ENCODE data around the gene SELENOK.
A peak's percentile ranks its signal among the peaks of the same experiment; 100 is the strongest.

The SELENOK gene

GRCh38 chr3:53881691-53882593, 9.7 kb downstream of the SELENOK start, which contains the start of gene ACTR8:
Gene ACTR8 (minus strand): TSS chr3:53882152. CDS start chr3:53882101, 51 bp downstream.
- peak; percentile 79 for DNase-seq

- DNase-seq: no peak
Measured at GRCh38 chr3:53880396-53881345, 11.0 kb downstream of the SELENOK start.

DNA sequence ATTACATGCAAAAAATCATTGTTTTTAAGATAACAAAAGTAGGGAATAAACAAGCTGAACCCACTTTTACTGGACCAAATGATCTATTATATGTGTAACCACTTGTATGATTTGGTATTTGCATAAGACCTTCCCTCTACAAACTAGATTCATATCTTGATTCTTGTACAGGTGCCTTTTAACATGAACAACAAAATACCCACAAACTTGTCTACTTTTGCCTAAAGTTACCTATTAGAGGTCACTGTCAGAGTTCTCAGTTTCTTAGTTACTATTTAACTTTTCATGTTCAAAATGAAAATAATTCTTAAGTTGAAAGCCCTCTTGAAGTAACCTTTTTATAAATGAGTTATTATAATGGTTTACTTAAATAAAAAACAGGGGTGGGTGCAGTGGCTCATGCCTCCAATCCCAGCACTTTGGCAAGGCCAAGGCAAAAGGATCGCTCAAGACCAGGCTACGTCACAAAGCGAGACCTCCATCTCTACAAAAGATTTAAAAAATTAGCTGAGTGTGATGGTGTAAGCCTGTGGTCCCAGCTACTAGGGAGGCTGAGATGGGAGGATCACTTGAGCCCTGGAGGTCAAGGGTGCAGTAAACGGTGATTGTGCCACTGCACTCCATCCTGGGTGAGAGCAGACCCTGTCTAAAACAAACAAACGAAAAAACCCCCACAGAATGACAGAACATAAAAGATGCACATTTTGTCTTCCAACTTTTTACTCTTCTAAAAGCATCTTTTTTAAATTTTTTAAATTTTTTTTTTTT, 25.7 kb downstream of the SELENOK start:
- DNase-seq: no peak

DNA sequence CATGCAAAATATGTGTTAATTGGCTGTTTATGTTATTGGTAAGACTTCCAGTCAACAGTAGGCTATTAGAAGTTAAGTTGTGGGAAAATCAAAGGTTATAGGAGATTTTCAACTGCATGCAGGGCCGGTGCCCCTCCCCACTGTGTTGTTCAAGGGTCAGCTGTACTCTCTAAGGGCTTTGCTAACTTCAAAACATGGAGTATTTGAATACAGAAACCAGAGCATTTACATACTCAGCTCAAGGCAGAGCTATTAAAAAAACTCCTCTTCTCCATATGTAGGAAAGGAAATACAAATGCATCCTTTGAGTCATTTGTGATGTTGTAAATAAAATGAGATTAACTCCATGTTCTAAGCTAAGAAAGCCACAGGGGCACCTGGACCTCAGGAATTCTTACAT, 28.5 kb downstream of the SELENOK start:
- DNase-seq: no peak

DNA sequence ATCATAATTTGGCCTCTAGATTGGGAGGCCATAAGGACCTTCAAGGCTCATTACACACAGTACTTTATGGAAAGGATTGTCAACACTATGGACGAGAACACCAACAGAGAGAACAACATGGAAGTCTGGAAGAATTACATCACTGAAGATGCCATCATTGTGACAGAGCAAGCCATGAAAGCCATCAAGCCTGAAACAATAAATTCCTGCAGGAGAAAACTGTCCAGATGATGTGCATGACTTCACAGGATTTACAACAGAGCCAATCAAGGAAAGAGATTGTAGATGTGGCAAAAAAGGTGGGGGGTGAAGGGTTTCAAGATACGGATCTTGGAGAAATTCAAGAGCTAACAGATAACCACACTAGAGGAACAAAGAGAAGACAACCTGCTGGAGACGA, 29.4 kb downstream of the SELENOK start:
- DNase-seq: no peak

- no peak for DNase-seq
Measured at GRCh38 chr3:53860196-53860595, 31.5 kb downstream of the SELENOK start.

DNA sequence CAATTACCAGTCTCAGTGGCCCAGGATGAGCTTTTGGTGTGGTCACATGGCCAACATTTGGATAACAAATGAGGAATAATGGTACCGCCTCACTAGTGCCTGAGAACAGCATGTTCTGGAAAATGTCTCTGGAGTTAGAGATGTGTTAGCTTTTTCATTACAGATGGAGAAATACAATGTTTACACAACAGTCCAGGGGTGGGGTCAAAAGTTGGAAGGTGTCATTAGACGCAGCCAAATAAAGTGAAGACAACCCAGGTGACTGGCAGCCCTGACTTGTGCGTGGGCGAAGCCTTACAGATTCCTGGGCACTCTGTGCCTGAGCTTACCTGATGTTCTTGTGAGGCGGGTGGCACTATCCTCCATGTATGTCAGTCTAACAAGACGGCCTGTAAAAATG, 32.5 kb downstream of the SELENOK start:
- no peak for DNase-seq

DNA sequence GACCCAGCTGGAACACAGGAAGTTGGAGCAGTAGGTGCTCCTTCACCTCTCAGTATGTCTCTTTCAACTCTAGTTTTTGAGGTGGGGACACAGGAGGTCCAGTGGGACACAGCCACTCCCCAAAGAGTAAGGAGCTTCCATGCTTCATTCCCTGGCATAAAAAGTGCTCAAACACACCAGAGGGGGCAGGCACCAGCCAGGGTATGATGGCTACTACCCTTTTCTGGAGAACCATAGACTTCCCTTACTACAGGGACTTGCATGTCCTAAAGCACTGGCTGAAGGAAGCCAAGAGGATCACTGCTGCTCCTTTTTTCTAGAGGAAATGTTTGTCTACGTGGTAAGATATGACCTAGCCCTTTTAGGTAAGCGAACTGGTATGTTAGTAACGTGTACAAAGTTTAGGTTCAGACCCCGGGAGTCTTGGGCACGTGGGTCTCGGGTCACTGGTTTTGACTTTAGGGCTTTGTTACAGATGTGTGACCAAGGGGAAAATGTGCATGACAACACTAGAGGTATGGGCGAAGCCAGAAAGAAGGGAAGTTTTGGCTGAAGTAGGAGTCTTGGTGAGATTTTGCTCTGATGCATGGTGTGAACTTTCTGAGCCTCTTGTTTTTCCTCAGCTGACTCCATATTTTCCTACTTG, 33.4 kb downstream of the SELENOK start:
- DNase-seq: no peak

DNA sequence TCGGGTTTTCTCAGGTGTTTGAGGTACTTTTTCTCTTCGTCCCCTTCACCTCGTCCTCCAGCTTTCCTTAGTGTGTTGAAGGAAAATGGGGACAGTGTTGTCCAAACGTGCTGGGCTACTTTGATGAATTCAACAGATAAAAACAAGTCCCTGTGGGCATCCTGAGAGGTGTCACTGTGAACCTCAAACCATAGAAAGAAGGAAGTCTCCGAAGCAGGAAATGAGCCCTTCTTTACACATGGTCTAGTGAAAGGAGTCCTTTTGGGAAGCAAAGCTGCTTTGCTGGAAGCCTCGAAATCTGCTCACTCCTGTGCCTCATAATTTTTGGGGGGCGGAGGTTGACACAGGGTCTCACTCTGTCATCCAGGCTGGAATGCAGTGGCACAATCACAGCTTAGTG, 34.7 kb downstream of the SELENOK start:
- DNase-seq: no peak

DNA sequence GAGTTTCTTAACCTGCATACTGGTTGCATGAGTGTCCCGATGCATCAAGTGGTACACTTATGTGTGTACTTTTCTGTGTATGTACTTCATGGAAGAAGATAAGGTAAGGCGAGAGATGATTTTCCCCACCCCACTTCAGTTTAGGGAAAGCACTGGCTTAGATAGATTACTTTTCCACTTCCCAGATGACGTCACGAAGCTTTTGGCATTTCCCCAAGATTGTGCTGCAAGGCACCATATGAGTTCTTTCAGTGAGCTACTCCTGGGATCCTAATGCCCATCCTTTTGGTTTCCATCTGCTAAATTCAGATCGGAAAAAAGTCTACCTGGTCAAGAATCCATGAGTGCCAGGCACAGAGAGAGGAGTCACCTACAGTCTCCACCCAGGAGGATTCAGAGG, 40.8 kb downstream of the SELENOK start:
- DNase-seq: peak; percentile 36

DNA sequence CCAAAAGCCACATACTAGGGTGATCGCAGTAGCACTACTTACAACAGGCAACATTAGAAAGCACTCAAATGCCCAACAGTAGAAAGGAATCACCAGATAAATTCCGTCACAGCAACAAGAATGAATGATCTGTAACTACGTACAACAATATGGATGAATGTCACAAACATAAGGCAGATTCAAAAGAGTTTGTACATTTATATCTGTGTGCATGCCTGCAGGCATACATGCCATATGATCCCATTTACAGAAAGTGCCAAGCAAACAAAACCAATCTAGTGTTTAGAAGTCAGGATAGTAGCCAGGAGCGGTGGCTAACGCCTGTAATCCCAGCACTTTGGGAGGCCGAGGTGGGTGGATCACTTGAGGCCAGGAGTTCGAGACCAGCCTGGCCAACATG, 41.7 kb downstream of the SELENOK start:
- no peak for DNase-seq

- DNase-seq: no peak
Measured at GRCh38 chr3:53846851-53847155, 44.9 kb downstream of the SELENOK start.

DNA sequence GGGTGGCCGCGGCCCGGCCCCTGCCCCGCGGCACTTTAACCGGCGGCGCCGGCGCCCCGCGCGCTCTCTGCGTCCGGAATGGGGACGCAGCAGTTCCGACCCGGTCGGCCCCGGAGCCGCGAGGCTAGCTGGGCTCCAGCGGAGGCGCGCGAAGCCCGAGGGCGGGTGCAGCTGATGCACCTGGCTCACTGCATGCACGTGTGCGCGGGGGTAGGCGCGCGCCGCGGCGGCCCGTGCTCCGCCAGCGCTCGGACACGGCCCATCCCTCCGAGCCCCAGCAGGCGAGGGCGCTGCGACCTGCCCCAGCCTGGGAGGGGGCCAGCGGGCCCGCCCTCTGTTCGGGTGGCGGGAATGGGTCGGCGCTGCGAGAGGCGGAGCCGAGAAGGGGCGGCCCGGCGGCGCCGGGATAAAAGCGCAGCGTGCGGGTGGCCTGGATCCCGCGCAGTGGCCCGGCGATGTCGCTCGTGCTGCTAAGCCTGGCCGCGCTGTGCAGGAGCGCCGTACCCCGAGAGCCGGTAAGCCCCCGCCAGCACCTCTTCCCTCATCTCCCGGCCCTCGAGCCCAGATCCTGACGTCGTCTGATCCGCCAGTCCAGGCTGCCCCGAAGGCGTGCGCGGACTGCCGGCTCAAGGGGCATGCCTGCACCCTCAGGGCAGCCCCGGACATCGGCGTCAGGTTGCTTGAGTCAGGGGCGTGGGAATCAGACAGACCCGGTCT, 45.4 kb downstream of the SELENOK start, which contains the start of the genes CHDH and IL17RB:
TSS of gene CHDH (minus strand) at position 286 of the 717 bp plus-strand sequence. CDS start 22,411 bp downstream, outside the sequence.
TSS of gene IL17RB (plus strand) at position 435 of the 717 bp plus-strand sequence. CDS start at position 456, 21 bp downstream.
- DNase-seq: no peak

DNA sequence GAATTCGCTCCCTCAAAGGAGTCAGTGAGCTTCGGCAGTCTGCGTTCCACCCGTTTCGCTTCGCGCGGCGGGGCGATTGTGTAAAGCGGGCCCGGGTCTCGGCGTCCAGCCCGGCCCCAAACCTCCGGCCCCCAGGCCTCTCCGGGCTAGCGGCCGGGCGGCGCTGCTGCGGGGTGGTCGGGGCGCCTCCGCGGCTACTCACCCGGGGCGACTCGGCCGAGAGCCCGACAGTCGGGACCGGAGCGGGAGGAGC, 45.9 kb downstream of the SELENOK start:
- no peak for DNase-seq

GRCh38 chr3:53845103-53845880, 46.4 kb downstream of the SELENOK start:
- DNase-seq: peak; percentile 11

DNA sequence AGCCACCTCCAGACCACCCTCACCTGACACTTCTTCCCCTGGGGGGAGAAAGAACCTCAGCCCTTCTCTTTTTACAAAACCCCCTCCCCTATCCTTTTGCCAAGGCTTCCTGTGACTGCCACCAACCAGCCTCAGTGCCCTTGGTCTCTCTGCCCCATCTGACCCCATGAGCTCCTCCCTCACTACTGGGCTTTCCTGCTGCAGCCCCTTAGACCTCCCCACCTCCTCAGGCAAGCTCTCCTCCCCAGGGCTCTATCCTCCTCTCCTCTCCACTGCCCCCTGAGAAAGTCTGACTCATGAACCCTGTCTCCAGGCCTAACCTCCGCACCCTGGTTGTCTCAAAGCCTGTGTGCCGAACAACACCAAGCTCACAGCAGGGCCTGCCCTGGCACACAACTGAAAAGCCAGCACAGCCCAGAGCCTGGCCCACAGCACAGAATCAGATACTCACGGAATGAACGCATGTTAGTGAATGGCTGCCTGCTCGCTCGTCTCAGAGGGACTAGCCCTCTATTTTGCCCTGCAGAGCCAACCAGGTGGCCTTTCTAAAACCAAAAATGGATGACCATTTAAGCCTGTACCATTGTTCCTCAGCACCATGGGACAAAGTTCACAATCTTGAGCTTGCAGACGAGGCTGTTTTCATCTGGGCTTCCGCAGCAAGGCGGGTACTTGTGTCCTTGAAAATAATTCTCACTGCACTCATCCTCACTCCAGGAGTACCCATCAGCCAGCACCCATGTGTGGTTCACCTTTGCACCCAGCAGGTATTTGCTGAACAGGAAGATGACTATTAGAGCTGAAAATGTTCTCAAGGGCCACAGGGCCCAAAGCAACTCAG, 47.2 kb downstream of the SELENOK start:
- DNase-seq: no peak

- DNase-seq: no peak
Measured at GRCh38 chr3:53843195-53844177, 48.2 kb downstream of the SELENOK start.

- no peak for DNase-seq
Measured at GRCh38 chr3:53842436-53843194, 49.0 kb downstream of the SELENOK start.

Measured in fibroblast of skin of right quadriceps (primary cell).